ENCODE measurements around the gene DDC. TPM values are rescaled to one million over a fixed set of nuclear protein-coding genes. Genes with fewer than 3 reads are reported as not detected.

DDC gene
- polyA plus RNA-seq, 1 donor (not counting 4 experiments of a cell fraction or from before 2014, with no cell fraction given) = not detected

DNA sequence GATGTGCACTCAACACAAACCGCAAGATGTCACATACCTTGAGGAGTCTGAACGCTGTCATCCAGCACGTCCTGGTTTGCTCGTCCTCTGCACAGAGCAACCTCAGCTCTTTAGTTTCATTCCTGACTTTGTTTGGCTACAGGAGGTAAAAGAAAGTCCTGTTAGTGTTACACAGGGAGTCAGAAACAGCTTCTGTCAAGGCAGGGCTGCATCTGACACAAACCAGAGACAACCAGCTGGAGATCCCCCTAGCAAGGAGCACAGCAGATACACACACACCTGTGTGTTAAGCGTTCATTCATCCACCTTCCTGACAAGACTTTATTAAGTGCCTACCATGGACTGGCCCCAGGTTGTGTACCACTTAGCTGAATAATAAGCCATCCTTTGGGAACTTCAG, 47.5 kb upstream of the DDC start:
- peaks cover 16% of the 10 kb centered on the region for H3K4me1 ChIP-seq (ENCODE audit: control insufficient read depth, extremely low read depth, insufficient read depth, low read length)
- no peaks in the 10 kb centered on the region for H3K27me3 ChIP-seq (ENCODE audit: control insufficient read depth, extremely low read depth, insufficient read depth, low read length)
- no peak overlapping the region for H2AFZ ChIP-seq (ENCODE audit: control insufficient read depth, low read length)
- no peaks in the 10 kb centered on the region for H3K9me1 ChIP-seq (ENCODE audit: control insufficient read depth, extremely low read depth, insufficient read depth, low read length)
- dilution Hi-C loops (cut with MboI; ENCODE audit: extremely low pct_ligation_motif_present, low sequenced_read_pairs) = no loop called here
- peaks cover 0 to 3% of the 10 kb centered on the region in 2 experiments for H3K36me3 ChIP-seq (ENCODE audit: control insufficient read depth in 2 of 2, extremely low read depth in 1 of 2, insufficient read depth in 2 of 2, low read length in 2 of 2)
- DNase-seq (ENCODE audit: low read depth, low spot score) (no peak), FAIRE-seq (peak; percentile 79)
- no peak overlapping the region for H3K4me3 ChIP-seq (ENCODE audit: control insufficient read depth in 2 of 3, extremely low read depth in 1 of 3, insufficient read depth in 2 of 3, low read depth in 1 of 3, low read length in 3 of 3)
- no peaks in the 10 kb centered on the region for H3K9me3 ChIP-seq (ENCODE audit: control insufficient read depth, low read depth, low read length)
- H3K79me2 ChIP-seq (ENCODE audit: control insufficient read depth, insufficient read depth, low read length) = no peaks in the 10 kb centered on the region
- no peaks in the 10 kb centered on the region for H4K20me1 ChIP-seq (ENCODE audit: control insufficient read depth, extremely low read depth, insufficient read depth, low read length)
- H3K9ac ChIP-seq (ENCODE audit: control insufficient read depth, extremely low read depth, insufficient read depth, low read length) = no peak overlapping the region
- no peak overlapping the region for H3K4me2 ChIP-seq (ENCODE audit: control insufficient read depth, extremely low read depth, insufficient read depth, low read depth, low read length)
- no peak for TF ChIP-seq EZH2 (IDR thresholded peaks at IDR 0.05; ENCODE audit: low read length)
- TF ChIP-seq, protein P1, sequence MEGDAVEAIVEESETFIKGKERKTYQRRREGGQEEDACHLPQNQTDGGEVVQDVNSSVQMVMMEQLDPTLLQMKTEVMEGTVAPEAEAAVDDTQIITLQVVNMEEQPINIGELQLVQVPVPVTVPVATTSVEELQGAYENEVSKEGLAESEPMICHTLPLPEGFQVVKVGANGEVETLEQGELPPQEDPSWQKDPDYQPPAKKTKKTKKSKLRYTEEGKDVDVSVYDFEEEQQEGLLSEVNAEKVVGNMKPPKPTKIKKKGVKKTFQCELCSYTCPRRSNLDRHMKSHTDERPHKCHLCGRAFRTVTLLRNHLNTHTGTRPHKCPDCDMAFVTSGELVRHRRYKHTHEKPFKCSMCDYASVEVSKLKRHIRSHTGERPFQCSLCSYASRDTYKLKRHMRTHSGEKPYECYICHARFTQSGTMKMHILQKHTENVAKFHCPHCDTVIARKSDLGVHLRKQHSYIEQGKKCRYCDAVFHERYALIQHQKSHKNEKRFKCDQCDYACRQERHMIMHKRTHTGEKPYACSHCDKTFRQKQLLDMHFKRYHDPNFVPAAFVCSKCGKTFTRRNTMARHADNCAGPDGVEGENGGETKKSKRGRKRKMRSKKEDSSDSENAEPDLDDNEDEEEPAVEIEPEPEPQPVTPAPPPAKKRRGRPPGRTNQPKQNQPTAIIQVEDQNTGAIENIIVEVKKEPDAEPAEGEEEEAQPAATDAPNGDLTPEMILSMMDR (optimal IDR thresholded peaks at IDR 0.05 in 1 of 3, IDR thresholded peaks at IDR 0.05 in 1 of 3, conservative IDR thresholded peaks at IDR 0.05 in 1 of 3; ENCODE audit: extremely low read depth in 1 of 3, insufficient read depth in 2 of 3, low read length in 3 of 3) = no peak
- no peak overlapping the region for H3K27ac ChIP-seq (ENCODE audit: control insufficient read depth, insufficient read depth, low read length)

DNA sequence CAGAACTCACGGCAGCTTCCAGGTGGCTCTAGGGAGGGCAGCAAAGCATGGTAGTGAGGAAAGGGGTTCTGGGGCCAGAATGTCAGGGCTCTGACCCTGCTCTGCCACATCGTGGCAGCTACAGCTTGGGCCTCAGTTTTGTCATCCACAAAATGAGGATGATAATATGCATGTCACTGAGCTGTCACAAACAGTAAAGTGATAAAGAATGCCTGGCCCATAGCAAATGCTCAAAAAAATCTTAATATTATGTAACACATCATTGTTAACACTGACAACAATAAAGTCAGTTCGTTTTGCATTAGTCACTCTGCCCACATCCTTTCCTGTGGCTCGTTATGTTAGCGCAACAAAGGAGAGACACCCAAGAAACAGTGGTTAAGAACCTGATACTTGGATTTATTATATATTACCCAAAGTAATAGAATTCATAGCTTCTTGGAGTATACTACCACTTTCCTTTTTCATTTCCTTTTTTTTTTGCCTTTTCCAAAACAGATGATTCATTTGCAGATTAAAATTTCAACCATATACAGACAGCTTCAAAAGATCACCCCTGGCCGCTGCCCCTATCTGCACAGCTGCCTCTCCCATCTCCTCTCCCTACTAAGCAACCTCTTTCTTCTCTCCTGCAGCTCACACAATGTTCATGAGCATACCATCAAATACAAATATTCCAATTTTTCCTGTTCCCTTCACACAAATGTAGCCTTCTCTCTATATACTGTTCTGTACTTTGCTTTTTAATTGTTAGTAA, 45.5 kb upstream of the DDC start:
- no peak for TF ChIP-seq EZH2 (IDR thresholded peaks at IDR 0.05; ENCODE audit: low read length)
- TF ChIP-seq, protein P1 (optimal IDR thresholded peaks at IDR 0.05 in 1 of 3, IDR thresholded peaks at IDR 0.05 in 1 of 3, conservative IDR thresholded peaks at IDR 0.05 in 1 of 3; ENCODE audit: extremely low read depth in 1 of 3, insufficient read depth in 2 of 3, low read length in 3 of 3) = no peak
- no peaks in the 10 kb centered on the region for H3K9me3 ChIP-seq (ENCODE audit: control insufficient read depth, low read depth, low read length)
- DNase-seq (ENCODE audit: low read depth, low spot score) (peak; percentile 52), FAIRE-seq (peak; percentile 83)
- no peak overlapping the region for H3K27ac ChIP-seq (ENCODE audit: control insufficient read depth, insufficient read depth, low read length)
- H3K36me3 ChIP-seq (ENCODE audit: control insufficient read depth in 2 of 2, extremely low read depth in 1 of 2, insufficient read depth in 2 of 2, low read length in 2 of 2) = peaks cover 4% of the 10 kb centered on the region in 2 experiments
- peaks cover 16% of the 10 kb centered on the region for H3K4me1 ChIP-seq (ENCODE audit: control insufficient read depth, extremely low read depth, insufficient read depth, low read length)
- no peaks in the 10 kb centered on the region for H3K9me1 ChIP-seq (ENCODE audit: control insufficient read depth, extremely low read depth, insufficient read depth, low read length)
- H3K9ac ChIP-seq (ENCODE audit: control insufficient read depth, extremely low read depth, insufficient read depth, low read length) = no peak overlapping the region
- no peaks in the 10 kb centered on the region for H3K27me3 ChIP-seq (ENCODE audit: control insufficient read depth, extremely low read depth, insufficient read depth, low read length)
- dilution Hi-C loops (cut with MboI; ENCODE audit: extremely low pct_ligation_motif_present, low sequenced_read_pairs) = no loop called here
- H4K20me1 ChIP-seq (ENCODE audit: control insufficient read depth, extremely low read depth, insufficient read depth, low read length) = no peaks in the 10 kb centered on the region
- no peaks in the 10 kb centered on the region for H3K79me2 ChIP-seq (ENCODE audit: control insufficient read depth, insufficient read depth, low read length)
- peak overlapping the region; percentile 20 for H3K4me2 ChIP-seq (ENCODE audit: control insufficient read depth, extremely low read depth, insufficient read depth, low read depth, low read length)
- H3K4me3 ChIP-seq (ENCODE audit: control insufficient read depth in 2 of 3, extremely low read depth in 1 of 3, insufficient read depth in 2 of 3, low read depth in 1 of 3, low read length in 3 of 3) = no peak overlapping the region
- no peak overlapping the region for H2AFZ ChIP-seq (ENCODE audit: control insufficient read depth, low read length)

Measured in keratinocyte (primary cell).